Activated CD8-positive, alpha-beta memory T cell treated with anti-CD3 and anti-CD28 coated beads, Interleukin-2, amount 50 U/mL, for 1 hour (primary cell): ENCODE data around the gene YIPF5.

ENCODE experiments used
- DNase-seq: peaks from one replicate; pipeline ENCODE4 v3.0.0-alpha.2; 2020; ENCODE audit errors: extremely low read depth

Gene YIPF5

DNA sequence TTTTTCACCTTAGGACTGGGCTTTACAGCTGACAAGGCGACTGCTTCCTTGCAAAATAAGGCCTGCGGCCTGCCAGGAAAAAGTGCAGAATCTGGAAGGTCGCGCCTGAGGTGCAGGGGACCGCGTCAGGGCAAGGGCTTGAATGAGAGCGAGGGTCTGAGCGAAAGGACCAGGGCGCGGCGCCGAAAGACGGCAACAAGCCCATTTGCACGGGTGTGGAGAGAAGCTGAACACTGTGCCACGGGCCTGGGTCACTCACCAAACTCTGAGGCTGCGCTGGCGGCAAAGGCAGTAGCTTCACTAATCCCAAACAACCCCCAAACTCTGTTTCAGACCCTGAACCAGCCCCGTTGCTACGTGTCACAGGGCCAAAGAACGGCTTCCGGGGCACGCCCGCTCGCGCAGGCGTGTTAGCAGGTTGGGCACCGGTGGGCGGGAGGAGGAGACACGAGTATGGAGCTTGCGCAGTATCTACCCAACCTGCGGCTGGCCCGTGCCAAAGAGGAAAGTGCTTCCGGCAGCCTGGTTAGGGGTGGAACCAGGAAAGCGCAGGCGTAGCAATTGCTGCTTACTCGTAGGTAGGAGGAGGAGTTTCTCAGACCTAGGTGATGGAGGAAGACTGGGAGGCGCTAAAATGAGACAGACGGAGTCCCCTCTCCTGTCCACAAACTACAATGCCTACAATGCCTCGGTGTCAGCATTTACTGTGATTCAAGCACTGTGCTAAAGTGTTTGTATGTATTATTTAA, at the start of gene YIPF5, which contains the start of gene KCTD16:
Gene YIPF5 (minus strand): TSS at position 384 of the 749 bp plus-strand sequence. CDS start 704 bp downstream, outside the sequence.
Gene KCTD16 (plus strand): TSS at position 598 of the 749 bp plus-strand sequence.
- peak; percentile 95 for DNase-seq

GRCh38 chr5:144219869-144220268, 49.4 kb upstream of the YIPF5 start:
- no peak for DNase-seq

- DNase-seq: no peak
Measured at GRCh38 chr5:144210655-144211054, 40.2 kb upstream of the YIPF5 start.

GRCh38 chr5:144209361-144209760, 38.9 kb upstream of the YIPF5 start:
- no peak for DNase-seq

- no peak for DNase-seq
Measured at GRCh38 chr5:144207875-144208444, 37.5 kb upstream of the YIPF5 start.

GRCh38 chr5:144206141-144206540, 35.7 kb upstream of the YIPF5 start:
- DNase-seq: no peak

DNA sequence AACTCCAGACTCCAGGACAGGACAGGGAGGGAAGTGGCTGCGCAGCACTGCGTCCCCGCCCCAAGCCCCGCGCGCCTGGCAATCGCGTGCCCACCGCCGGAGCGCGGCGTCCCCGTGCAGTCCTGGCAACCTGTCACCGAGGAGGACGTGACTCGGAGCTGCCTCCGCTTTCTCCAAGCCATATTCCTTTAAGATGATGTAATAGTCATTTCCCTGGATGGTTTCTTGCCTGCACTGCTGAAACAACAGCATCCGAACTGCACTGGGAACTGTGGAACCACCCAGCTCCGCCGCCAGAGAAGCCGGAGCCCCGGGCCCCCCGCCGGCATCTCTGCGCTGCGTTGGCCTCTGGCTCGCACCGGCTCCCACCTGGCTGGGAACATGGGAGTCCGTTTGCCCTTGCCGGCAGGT, 34.7 kb upstream of the YIPF5 start:
- no peak for DNase-seq

- no peak for DNase-seq
Measured at GRCh38 chr5:144203750-144204596, 33.5 kb upstream of the YIPF5 start.

DNA sequence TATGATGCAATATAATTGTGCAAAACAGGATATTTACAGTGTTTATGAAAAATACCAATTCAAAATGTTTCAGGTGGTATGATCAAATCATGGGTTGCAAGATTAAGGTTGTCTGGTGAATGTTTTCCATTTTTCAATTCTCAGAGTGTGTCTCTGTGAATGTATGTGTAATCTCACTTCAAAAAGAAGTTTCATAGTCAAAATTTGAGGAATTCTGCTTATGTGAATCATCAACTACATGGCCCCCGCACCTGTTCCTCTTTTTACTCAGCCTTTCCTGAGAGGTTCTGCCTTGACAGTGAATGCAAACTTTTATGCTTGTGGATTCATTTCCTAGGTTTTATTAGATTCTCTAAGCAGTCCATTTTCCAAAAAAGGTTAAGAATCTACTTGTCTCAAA, 32.3 kb upstream of the YIPF5 start:
- DNase-seq: no peak

DNA sequence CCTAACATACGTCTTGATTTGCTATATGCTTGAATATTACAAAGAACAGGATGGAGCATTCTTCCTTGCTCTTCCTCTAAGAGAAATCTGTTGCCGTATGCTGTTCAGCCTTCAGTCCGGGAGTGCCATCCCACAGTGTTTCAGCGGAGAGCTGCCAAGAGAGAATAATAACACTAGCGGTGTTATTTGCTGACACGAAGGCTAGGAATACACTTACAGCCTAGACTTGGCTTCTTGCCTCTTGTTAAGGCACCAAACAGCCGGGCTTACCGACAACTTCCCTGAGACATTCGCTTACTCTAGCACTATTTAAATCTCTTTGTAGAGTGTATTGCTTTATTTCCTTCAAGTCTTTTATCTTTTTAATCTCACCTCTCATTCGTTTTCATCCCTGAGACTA, 31.6 kb upstream of the YIPF5 start:
- no peak for DNase-seq

GRCh38 chr5:144201588-144201987, 31.1 kb upstream of the YIPF5 start:
- no peak for DNase-seq

DNA sequence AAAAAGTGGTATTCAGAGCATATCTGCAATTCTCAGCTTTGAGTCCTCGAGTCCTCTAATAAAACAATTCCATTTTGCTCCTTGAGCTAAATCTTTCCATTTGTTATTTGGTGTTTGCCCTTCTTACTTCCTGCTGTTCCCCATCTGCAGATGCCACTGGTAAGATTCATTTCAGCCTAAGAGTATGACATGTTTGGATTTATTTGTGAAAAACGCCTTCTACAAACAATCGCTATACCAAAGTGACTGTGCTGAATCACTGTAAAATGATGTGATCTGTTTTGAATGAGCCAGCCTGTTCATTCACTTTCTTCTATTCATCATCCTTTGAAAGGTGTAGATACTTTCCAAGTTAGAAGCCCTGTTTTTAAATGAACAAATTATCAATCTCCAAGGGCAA, 27.9 kb upstream of the YIPF5 start:
- no peak for DNase-seq

DNA sequence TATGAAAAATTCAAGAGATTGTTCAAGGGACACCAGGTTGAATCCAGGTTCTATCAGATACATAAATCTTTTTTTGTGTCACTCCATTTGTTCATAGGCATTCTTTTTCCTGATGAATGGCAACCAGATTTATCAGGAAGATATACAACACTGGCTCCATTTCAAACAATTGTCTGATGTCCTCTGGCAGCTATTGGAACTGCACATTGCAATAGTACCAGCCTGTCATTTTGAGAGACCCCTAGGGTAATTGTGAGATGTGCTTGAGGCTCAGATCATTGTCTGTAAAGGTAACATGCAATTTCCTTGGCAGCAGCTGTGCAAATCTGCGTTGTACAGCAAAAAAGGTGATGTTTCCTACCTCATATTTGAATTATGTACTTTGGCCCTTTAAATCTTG, 26.2 kb upstream of the YIPF5 start:
- no peak for DNase-seq

DNA sequence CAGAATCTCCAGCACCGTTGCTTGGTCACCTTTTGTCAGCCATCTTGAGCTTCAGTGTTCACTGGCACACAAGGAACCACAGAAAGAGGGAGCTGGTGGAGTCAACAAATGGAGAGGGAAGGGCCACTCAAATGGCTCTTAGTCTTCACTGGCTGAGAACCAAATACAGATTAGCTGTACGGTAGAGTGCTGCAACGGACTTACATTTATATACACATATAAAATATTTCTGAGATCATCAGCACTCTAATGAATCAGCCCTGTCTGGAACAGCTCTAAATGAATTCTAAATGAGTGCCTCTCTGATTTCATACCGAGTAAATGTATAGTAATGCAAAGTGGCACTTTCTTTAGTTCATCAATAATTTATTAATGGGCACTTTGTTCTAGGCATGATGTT, 25.0 kb upstream of the YIPF5 start:
- DNase-seq: no peak

GRCh38 chr5:144194144-144194543, 23.7 kb upstream of the YIPF5 start:
- no peak for DNase-seq

DNA sequence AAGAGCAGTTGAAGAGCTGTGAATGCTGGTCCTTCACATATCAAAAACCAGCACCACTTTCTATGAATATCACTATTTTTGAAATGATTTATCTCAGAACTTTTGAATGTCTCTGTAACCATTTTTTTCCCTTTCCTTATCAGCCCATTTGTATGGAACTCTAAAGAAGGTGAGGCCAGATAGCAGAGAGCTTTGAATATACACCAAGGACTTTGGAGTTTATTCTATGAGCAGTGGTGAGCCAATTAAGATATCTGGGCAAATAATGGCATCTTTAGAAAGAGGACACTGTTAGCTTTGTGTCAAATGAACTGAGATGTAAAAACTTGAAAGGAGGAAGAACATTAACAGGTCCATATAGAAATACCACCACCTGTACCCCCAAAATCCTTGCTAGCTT, 22.2 kb upstream of the YIPF5 start:
- no peak for DNase-seq

- no peak for DNase-seq
Measured at GRCh38 chr5:144191998-144192397, 21.5 kb upstream of the YIPF5 start.

GRCh38 chr5:144191531-144191930, 21.1 kb upstream of the YIPF5 start:
- no peak for DNase-seq

GRCh38 chr5:144189800-144190429, 19.5 kb upstream of the YIPF5 start:
- DNase-seq: peak; percentile 73

- DNase-seq: peak; percentile 73
Measured at GRCh38 chr5:144187699-144188294, 17.3 kb upstream of the YIPF5 start.

DNA sequence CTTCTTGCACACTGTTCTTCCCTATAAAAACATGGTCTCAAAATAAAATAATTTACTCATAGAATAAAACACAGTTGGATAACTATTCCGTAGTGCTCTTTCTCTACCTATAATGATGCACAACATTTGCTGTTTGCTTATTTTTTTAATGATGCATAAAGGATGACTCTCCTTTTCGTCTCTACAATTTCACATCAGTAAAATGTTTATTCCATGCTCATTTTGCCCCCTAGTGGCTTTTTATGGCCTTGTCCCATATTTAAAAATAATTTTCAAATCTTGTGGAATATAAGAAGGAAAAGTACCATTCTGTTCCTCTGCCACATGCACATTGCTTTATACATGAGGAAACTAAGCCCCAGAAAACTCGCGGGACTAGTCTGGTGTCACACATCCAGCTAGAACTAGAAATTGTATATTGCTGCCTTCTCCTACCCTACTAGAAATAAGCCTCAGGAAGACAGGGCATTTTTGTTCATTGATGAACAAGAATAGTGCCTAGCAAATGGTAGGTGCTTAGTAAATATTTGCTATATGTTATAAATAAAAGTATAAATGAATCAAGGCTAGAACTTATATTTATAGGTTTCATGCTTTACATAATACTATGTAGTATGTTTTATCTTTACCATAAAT, 12.9 kb upstream of the YIPF5 start:
- no peak for DNase-seq
